WI38 (cell line): ENCODE results near the gene MAD2L1BP.

Experiments
- H3K4me3 ChIP-seq: 2 replicates; pipeline ENCODE4 v1.5.1; 2011; ENCODE audit warnings: low read depth, mild to moderate bottlenecking, control low read depth, low read length
- CTCF ChIP-seq: IDR thresholded peaks from 2 replicates; pipeline ENCODE4 v1.5.1; 2012; ENCODE audit warnings: low read depth, mild to moderate bottlenecking, control low read depth, low read length

MAD2L1BP gene

GRCh38 chr6:43669050-43669921 lies 33.6 kb downstream of the MAD2L1BP start:
- no peak for TF ChIP-seq CTCF
- no peak overlapping the region for H3K4me3 ChIP-seq

GRCh38 chr6:43669922-43670622 lies 34.4 kb downstream of the MAD2L1BP start:
- no peak for TF ChIP-seq CTCF

GRCh38 chr6:43670623-43670986 lies 35.0 kb downstream of the MAD2L1BP start:
- TF ChIP-seq CTCF: no peak
- no peak overlapping the region for H3K4me3 ChIP-seq

More at GRCh38 chr6:43669922-43670622, 34.4 kb downstream of the MAD2L1BP start:
- no peak overlapping the region for H3K4me3 ChIP-seq

- no peak overlapping the region for H3K4me3 ChIP-seq
- TF ChIP-seq CTCF: no peak
These were observed 35.6 kb downstream of the MAD2L1BP start for GRCh38 chr6:43671011-43671800.

GRCh38 chr6:43671801-43672690 lies 36.4 kb downstream of the MAD2L1BP start:
- no peak overlapping the region for H3K4me3 ChIP-seq
- no peak for TF ChIP-seq CTCF

GRCh38 chr6:43673444-43674084 lies 37.9 kb downstream of the MAD2L1BP start:
- no peak for TF ChIP-seq CTCF
- H3K4me3 ChIP-seq: no peak overlapping the region
